ENCODE results near the gene ZC3H12A. TPM values are rescaled to one million over a fixed set of nuclear protein-coding genes. Genes with fewer than 3 reads are reported as not detected.

Gene ZC3H12A
- total and polyA plus RNA-seq, 4 donors = 19.1 to 125 (median 33.7) TPM

DNA sequence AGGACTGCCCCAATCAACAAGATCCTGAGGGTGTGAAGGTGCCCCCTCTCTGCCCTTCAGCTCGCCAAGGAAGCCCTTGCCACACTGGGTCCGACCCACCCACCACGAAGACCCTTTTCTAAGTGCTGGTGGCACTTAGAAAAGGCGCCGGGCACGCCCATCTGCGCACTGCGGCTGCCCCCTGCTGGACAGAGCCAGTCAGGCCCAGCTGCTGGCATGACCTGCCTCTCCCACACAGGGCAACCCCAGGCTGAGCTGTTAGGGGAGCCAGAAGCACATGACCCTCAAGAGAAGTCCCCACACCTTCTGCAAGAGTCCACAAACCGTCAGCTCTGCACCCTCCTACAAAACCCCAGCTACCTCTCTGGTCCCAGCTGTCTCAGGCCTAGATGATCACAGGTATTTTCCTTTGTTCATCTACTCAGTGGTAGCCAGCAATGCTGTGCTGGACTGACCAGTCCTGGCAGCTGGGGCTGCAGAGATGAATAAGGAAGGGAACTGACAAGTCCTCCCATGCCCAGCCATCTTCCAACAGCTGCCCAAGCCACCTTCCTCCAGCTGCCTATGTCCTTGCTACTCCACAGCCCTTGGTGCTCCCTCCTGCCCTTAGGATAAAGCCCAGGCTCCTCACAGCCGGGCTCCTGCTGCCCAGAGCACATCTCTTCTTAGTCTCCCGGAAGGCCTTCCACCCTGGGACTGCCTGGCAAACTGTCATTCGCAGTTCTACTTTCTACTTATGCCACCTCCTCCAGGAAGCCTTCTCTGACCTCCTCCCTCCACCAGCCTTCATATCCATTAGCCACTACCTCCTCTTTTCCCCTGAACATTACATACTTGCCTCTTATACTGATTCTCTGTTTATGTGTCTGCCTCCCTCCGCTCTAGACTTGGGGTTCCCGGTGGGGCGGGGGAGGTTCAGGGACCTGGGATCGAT lies 39.8 kb upstream of the ZC3H12A start:
- Histone ChIP-seq H3K27me3 (ENCODE audit: control insufficient read depth in 3 of 3, insufficient read depth in 3 of 3, low read length in 2 of 3) (peaks cover 0 to 5% (median 2%) of the 10 kb centered on the region in 3 donors), H3K9ac (ENCODE audit: insufficient read depth in 1 of 2, low read length in 2 of 2) (no peak overlapping the region), H3K4me1 (ENCODE audit: control insufficient read depth in 5 of 5, insufficient read depth in 5 of 5, low read length in 5 of 5) (no peaks in the 10 kb centered on the region), H3K36me3 (ENCODE audit: control insufficient read depth in 4 of 4, insufficient read depth in 4 of 4, low read length in 4 of 4) (no peaks in the 10 kb centered on the region), H3K9me3 (ENCODE audit: control insufficient read depth in 4 of 4, insufficient read depth in 3 of 4, low read length in 3 of 4) (peaks cover 0 to 3% (median 0%) of the 10 kb centered on the region in 4 donors), H3K27ac (ENCODE audit: low read depth in 1 of 2, low read length in 1 of 2) (no peak overlapping the region), H3K4me3 (no peak overlapping the region)
- DNase-seq (peak; percentile 27 to 68 (median 46)), ATAC-seq (ENCODE audit: insufficient read depth, low FRiP score) (no peak)
- WGBS, 2 donors = 28 to 32% methylated on average over 16 of the region's 16 CpGs
- TF ChIP-seq, protein P1, sequence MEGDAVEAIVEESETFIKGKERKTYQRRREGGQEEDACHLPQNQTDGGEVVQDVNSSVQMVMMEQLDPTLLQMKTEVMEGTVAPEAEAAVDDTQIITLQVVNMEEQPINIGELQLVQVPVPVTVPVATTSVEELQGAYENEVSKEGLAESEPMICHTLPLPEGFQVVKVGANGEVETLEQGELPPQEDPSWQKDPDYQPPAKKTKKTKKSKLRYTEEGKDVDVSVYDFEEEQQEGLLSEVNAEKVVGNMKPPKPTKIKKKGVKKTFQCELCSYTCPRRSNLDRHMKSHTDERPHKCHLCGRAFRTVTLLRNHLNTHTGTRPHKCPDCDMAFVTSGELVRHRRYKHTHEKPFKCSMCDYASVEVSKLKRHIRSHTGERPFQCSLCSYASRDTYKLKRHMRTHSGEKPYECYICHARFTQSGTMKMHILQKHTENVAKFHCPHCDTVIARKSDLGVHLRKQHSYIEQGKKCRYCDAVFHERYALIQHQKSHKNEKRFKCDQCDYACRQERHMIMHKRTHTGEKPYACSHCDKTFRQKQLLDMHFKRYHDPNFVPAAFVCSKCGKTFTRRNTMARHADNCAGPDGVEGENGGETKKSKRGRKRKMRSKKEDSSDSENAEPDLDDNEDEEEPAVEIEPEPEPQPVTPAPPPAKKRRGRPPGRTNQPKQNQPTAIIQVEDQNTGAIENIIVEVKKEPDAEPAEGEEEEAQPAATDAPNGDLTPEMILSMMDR (IDR thresholded peaks at IDR 0.05; ENCODE audit: control extremely low read depth, extremely low read depth) = peak; percentile 83

GRCh38 chr1:37437087-37437486 lies 37.3 kb upstream of the ZC3H12A start:
- H3K4me3 ChIP-seq = no peak overlapping the region
- ATAC-seq (ENCODE audit: insufficient read depth, low FRiP score) = no peak
- H3K4me1 ChIP-seq (ENCODE audit: control insufficient read depth in 5 of 5, insufficient read depth in 5 of 5, low read length in 5 of 5) = no peaks in the 10 kb centered on the region
- H3K9ac ChIP-seq (ENCODE audit: insufficient read depth in 1 of 2, low read length in 2 of 2) = no peak overlapping the region
- H3K36me3 ChIP-seq (ENCODE audit: control insufficient read depth in 4 of 4, insufficient read depth in 4 of 4, low read length in 4 of 4) = no peaks in the 10 kb centered on the region
- H3K27ac ChIP-seq (ENCODE audit: low read depth in 1 of 2, low read length in 1 of 2) = no peak overlapping the region
- H3K27me3 ChIP-seq (ENCODE audit: control insufficient read depth in 3 of 3, insufficient read depth in 3 of 3, low read length in 2 of 3) = peaks cover 0 to 4% (median 0%) of the 10 kb centered on the region in 3 donors
- TF ChIP-seq, protein P1 (IDR thresholded peaks at IDR 0.05; ENCODE audit: control extremely low read depth, extremely low read depth) = no peak
- H3K9me3 ChIP-seq (ENCODE audit: control insufficient read depth in 4 of 4, insufficient read depth in 3 of 4, low read length in 3 of 4) = no peaks in the 10 kb centered on the region
- DNase-seq = no peak
- WGBS, 2 donors = 53 to 62% methylated on average over 2 of the region's 2 CpGs

GRCh38 chr1:37438037-37438868 lies 36.1 kb upstream of the ZC3H12A start:
- DNase-seq (no peak), ATAC-seq (ENCODE audit: insufficient read depth, low FRiP score) (no peak)
- Histone ChIP-seq H3K4me3 (no peak overlapping the region), H3K4me1 (ENCODE audit: control insufficient read depth in 5 of 5, insufficient read depth in 5 of 5, low read length in 5 of 5) (no peaks in the 10 kb centered on the region), H3K9ac (ENCODE audit: insufficient read depth in 1 of 2, low read length in 2 of 2) (no peak overlapping the region), H3K9me3 (ENCODE audit: control insufficient read depth in 4 of 4, insufficient read depth in 3 of 4, low read length in 3 of 4) (no peaks in the 10 kb centered on the region), H3K36me3 (ENCODE audit: control insufficient read depth in 4 of 4, insufficient read depth in 4 of 4, low read length in 4 of 4) (no peaks in the 10 kb centered on the region), H3K27ac (ENCODE audit: low read depth in 1 of 2, low read length in 1 of 2) (no peak overlapping the region), H3K27me3 (ENCODE audit: control insufficient read depth in 3 of 3, insufficient read depth in 3 of 3, low read length in 2 of 3) (peaks cover 0 to 4% (median 4%) of the 10 kb centered on the region in 3 donors)
- TF ChIP-seq, protein P1 (IDR thresholded peaks at IDR 0.05; ENCODE audit: control extremely low read depth, extremely low read depth) = no peak
- WGBS, 2 donors = 73 to 75% methylated on average over 6 of the region's 6 CpGs
